ENCODE results near the gene PIGV.

- TF ChIP-seq CTCF (IDR thresholded peaks at IDR 0.05) = no peak
- TF ChIP-seq POLR2A (IDR thresholded peaks at IDR 0.05) = no peak
Measured at GRCh38 chr1:26771285-26771642, 16.5 kb upstream of the PIGV start.

Measured in adrenal gland (tissue), 5 donors.